IMR-90 (cell line): Measurements from ENCODE around the gene RAI1. TPM values are rescaled to one million over a fixed set of nuclear protein-coding genes. Genes with fewer than 3 reads are reported as not detected.

Experiments
- ATAC-seq: fragments of 200-7000 bp; cut with Tn5 transposase; 2 replicates; pipeline ENCODE4 v1.9.1; 2020; ENCODE audit warnings: low read depth, mild to moderate bottlenecking, moderate library complexity
- BruUV-seq: library from RNA; stranded (reverse); fragments of 400-500 nt; replicated peaks from 2 replicates; lab custom pipeline; 2021; lab: Mats Ljungman, UMichigan
- CTCF ChIA-PET: fragments of 300-600 bp; formaldehyde crosslinking; extraction: SDS; loops from one replicate; lab custom pipeline; 2021; ENCODE audit warnings: antibody characterized with exemption; lab: Yijun Ruan, JAX
- POLR2A ChIA-PET: fragments of 300-600 bp; sonication (Branson Sonifier 250); formaldehyde crosslinking; loops from one replicate; lab custom pipeline; 2022; ENCODE audit warnings: antibody characterized with exemption; ENCODE audit not compliant: unreplicated experiment; lab: Charles Lee
- DNase-seq: peaks from one replicate; pipeline ENCODE4 v3.0.0; 2013
- H2AFZ ChIP-seq: replicated peaks from 2 replicates; pipeline ENCODE3; 2013; ENCODE audit warnings: low read length, mild to moderate bottlenecking; ENCODE audit not compliant: poor library complexity
- H2AK5ac ChIP-seq: 2 replicates; pipeline ENCODE4 v1.6.1; 2013; ENCODE audit warnings: low read depth, low read length, inconsistent platforms
- H2AK9ac ChIP-seq: replicated peaks from 2 replicates; pipeline ENCODE3; 2013; ENCODE audit warnings: mild to moderate bottlenecking, low read depth, low read length, moderate library complexity; ENCODE audit not compliant: poor library complexity
- H2BK120ac ChIP-seq: 2 replicates; pipeline ENCODE4 v1.6.1; 2013; ENCODE audit warnings: low read depth, low read length, inconsistent platforms
- H2BK15ac ChIP-seq: 3 replicates; pipeline ENCODE4 v1.6.1; 2013; ENCODE audit warnings: low read depth, low read length, inconsistent platforms
- H2BK20ac ChIP-seq: 2 replicates; pipeline ENCODE4 v1.6.1; 2013; ENCODE audit warnings: low read depth, mild to moderate bottlenecking, inconsistent platforms, low read length, moderate library complexity
- H2BK5ac ChIP-seq: 2 replicates; pipeline ENCODE4 v1.6.1; 2013; ENCODE audit warnings: mild to moderate bottlenecking, low read depth, low read length, inconsistent platforms; ENCODE audit not compliant: poor library complexity, severe bottlenecking
- H3K14ac ChIP-seq: replicated peaks from 2 replicates; pipeline ENCODE4 v1.6.1; 2013; ENCODE audit warnings: low read depth, low read length, inconsistent platforms
- H3K18ac ChIP-seq: 2 replicates; pipeline ENCODE4 v1.6.1; 2013; ENCODE audit warnings: low read depth, low read length, control low read depth
- H3K23ac ChIP-seq: 2 replicates; pipeline ENCODE4 v1.6.1; 2013; ENCODE audit warnings: low read depth, low read length, inconsistent platforms
- H3K27ac ChIP-seq: 2 replicates; pipeline ENCODE4 v1.5.1; 2013; ENCODE audit warnings: mild to moderate bottlenecking, control low read depth, low read length; ENCODE audit not compliant: insufficient read depth
- H3K27me3 ChIP-seq: 2 replicates; pipeline ENCODE4 v1.6.1; 2013; ENCODE audit warnings: low read length; ENCODE audit not compliant: control insufficient read depth, insufficient read depth
- H3K36me3 ChIP-seq: 2 replicates; pipeline ENCODE4 v1.6.1; 2013; ENCODE audit warnings: low read length, mixed read lengths; ENCODE audit not compliant: control insufficient read depth, insufficient read depth
- H3K4ac ChIP-seq: 2 replicates; pipeline ENCODE4 v1.6.1; 2013; ENCODE audit warnings: low read depth, low read length, inconsistent platforms
- H3K4me1 ChIP-seq: 2 replicates; pipeline ENCODE4 v1.6.1; 2013; ENCODE audit warnings: low read length, mixed read lengths; ENCODE audit not compliant: control insufficient read depth, insufficient read depth
- H3K4me2 ChIP-seq: 2 replicates; pipeline ENCODE4 v1.6.1; 2013; ENCODE audit warnings: low read depth, mild to moderate bottlenecking, control low read depth, low read length, moderate library complexity
- H3K4me3 ChIP-seq: 2 replicates; pipeline ENCODE4 v1.5.1; 2013; ENCODE audit warnings: low read depth, mild to moderate bottlenecking, control low read depth, low read length, moderate library complexity; ENCODE audit not compliant: insufficient read depth
- H3K56ac ChIP-seq: 2 replicates; pipeline ENCODE4 v1.6.1; 2013; ENCODE audit warnings: low read length, inconsistent platforms; ENCODE audit not compliant: insufficient read depth; ENCODE audit errors: extremely low read depth
- H3K79me1 ChIP-seq, 2 experiments: 2 replicates each; pipeline ENCODE4 v1.6.1; 2013; ENCODE audit warnings: low read length in 2 of 2, inconsistent platforms in 1 of 2, low read depth in 1 of 2
- H3K9ac ChIP-seq: 2 replicates; pipeline ENCODE4 v1.6.1; 2013; ENCODE audit warnings: low read depth, low read length, control low read depth
- H3K9me1 ChIP-seq: 2 replicates; pipeline ENCODE4 v1.6.1; 2013; ENCODE audit warnings: low read length, inconsistent platforms; ENCODE audit not compliant: insufficient read depth
- H3K9me3 ChIP-seq: 2 replicates; pipeline ENCODE4 v1.6.1; 2013; ENCODE audit warnings: low read length; ENCODE audit not compliant: control insufficient read depth, insufficient read depth
- H4K20me1 ChIP-seq: 2 replicates; pipeline ENCODE4 v1.6.1; 2013; ENCODE audit warnings: low read length, inconsistent platforms; ENCODE audit not compliant: insufficient read depth
- H4K5ac ChIP-seq: 2 replicates; pipeline ENCODE4 v1.6.1; 2013; ENCODE audit warnings: mild to moderate bottlenecking, low read depth, low read length, control low read depth
- H4K8ac ChIP-seq, 2 experiments: 2 replicates each; pipeline ENCODE4 v1.6.1; 2013; ENCODE audit warnings: low read depth in 2 of 2, low read length in 2 of 2, control low read depth in 1 of 2, inconsistent platforms in 1 of 2
- H4K91ac ChIP-seq: 2 replicates; pipeline ENCODE4 v1.6.1; 2013; ENCODE audit warnings: low read depth, low read length, inconsistent platforms; ENCODE audit not compliant: insufficient read depth
- BHLHE40 ChIP-seq: fragments of 150-350 bp; IDR thresholded peaks from 2 replicates; pipeline ENCODE4 v1.6.1; 2016; ENCODE audit warnings: mild to moderate bottlenecking, low read depth, low read length
- CEBPB ChIP-seq: IDR thresholded peaks from 2 replicates; pipeline ENCODE4 v1.6.1; 2012; ENCODE audit warnings: low read depth, low read length, improper control_type of control experiment
- FOS ChIP-seq: fragments of 150-350 bp; IDR thresholded peaks from 2 replicates; pipeline ENCODE4 v1.6.1; 2016; ENCODE audit warnings: low read depth, low read length
- MXI1 ChIP-seq: IDR thresholded peaks from 2 replicates; pipeline ENCODE4 v1.6.1; 2012; ENCODE audit warnings: low read depth, mild to moderate bottlenecking, low read length, moderate library complexity, borderline replicate concordance
- POLR2A ChIP-seq: IDR thresholded peaks from 2 replicates; pipeline ENCODE4 v1.6.1; 2012; ENCODE audit warnings: mild to moderate bottlenecking, low read depth, low read length
- RCOR1 ChIP-seq: IDR thresholded peaks from 2 replicates; pipeline ENCODE4 v1.6.1; 2012; ENCODE audit warnings: mild to moderate bottlenecking, low read length, improper control_type of control experiment; ENCODE audit not compliant: insufficient replicate concordance
- RFX5 ChIP-seq: IDR thresholded peaks from 2 replicates; pipeline ENCODE4 v1.8.0; 2012; ENCODE audit warnings: low read depth, mild to moderate bottlenecking, low read length, moderate library complexity
- SMC3 ChIP-seq: fragments of 150-350 bp; IDR thresholded peaks from 2 replicates; pipeline ENCODE4 v1.6.1; 2016; ENCODE audit warnings: low read depth, mild to moderate bottlenecking, antibody characterized with exemption, low read length, moderate library complexity
- USF2 ChIP-seq: fragments of 150-350 bp; IDR thresholded peaks from 2 replicates; pipeline ENCODE4 v1.6.1; 2017; ENCODE audit warnings: mild to moderate bottlenecking, antibody characterized with exemption, low read length, low read depth
- WGBS, 2 experiments: methylation state at CpG; one replicate each; pipeline versions ENCODE4 v1.1.5 to v1.1.7; 2013; ENCODE audit warnings: missing lambda C conversion rate in 2 of 2; ENCODE audit not compliant: insufficient read length in 1 of 2; ENCODE audit errors: extremely low coverage in 2 of 2; 5-methylcytosine and 5-hydroxymethylcytosine counted together
- dilution Hi-C: fragments of 300-500 bp; cut with HindIII; formaldehyde crosslinking; loops from one replicate; pipeline ENCODE4 v1.14.3; 2018; ENCODE audit warnings: low sequenced_read_pairs; ENCODE audit not compliant: unreplicated experiment
- in situ Hi-C: fragments of 300-500 bp; cut with MboI; formaldehyde crosslinking; loops from 3 replicates; pipeline ENCODE4 v1.14.3; 2019; ENCODE audit warnings: low sequenced_read_pairs, inconsistent platforms, mixed read lengths
- intact Hi-C: fragments of 100-400 bp; cut with micrococcal nuclease; formaldehyde crosslinking; loops from 2 replicates; pipeline ENCODE4 v1.10.0; 2022
- polyA plus RNA-seq, 3 experiments: library from polyadenylated mRNA; depleted of rRNA; stranded (reverse); fragments of >200 nt; gene quantifications; 2 replicates each; pipeline ENCODE4 v1.2.3, GENCODE V29; 2012; ENCODE audit warnings: low replicate concordance in 1 of 3
- total RNA-seq: library from RNA; depleted of rRNA; stranded (reverse); fragments of >200 nt; gene quantifications from 2 replicates; pipeline ENCODE4 v1.2.3, GENCODE V29; 2012

RAI1 gene
- total and polyA plus RNA-seq, 2 of the 4 experiments (the other 2 are of a cell fraction): 1.8 to 10.5 TPM

GRCh38 chr17:17681744-17682292 is 560 bp downstream of the RAI1 start:
- peaks cover 22% of the 10 kb centered on the region for H3K4me1 ChIP-seq
- peak overlapping the region; percentile 81 for H3K27ac ChIP-seq
- in situ Hi-C loops (loop anchor here (10.0 kb wide), 1 partner anchor 353 kb away; the partner anchor contains the start of genes ATPAF2 and GID4), intact Hi-C loops (loop anchor here (1.0 to 10.0 kb wide), 6 partner anchors 40 to 350 kb away; no protein-coding TSS in a partner anchor), dilution Hi-C loops (no loop called here)
- no peak overlapping the region for H2BK15ac ChIP-seq
- H2BK5ac ChIP-seq: peak overlapping the region; percentile 77
- peaks cover 0 to 32% of the 10 kb centered on the region in 2 experiments; a peak in 2 of 4 replicates for H3K79me1 ChIP-seq
- H3K14ac ChIP-seq: peak overlapping the region; percentile 86; the same call in 1 of the 2 replicates
- peak overlapping the region; percentile 89; the same call in 1 of the 2 replicates for H3K23ac ChIP-seq
- H4K8ac ChIP-seq: peak overlapping the region; percentile 56 to 57; a peak in 2 of 4 replicates
- H2BK120ac ChIP-seq: peak overlapping the region; percentile 52
- peak overlapping the region; percentile 62; the same call in 1 of the 2 replicates for H3K18ac ChIP-seq
- peak overlapping the region; percentile 86 for H3K4ac ChIP-seq
- H3K27me3 ChIP-seq: no peaks in the 10 kb centered on the region
- ChIA-PET CTCF (interaction anchor here (0.7 to 1.2 kb wide), 5 partner anchors 9 to 259 kb away, joined by 3 to 4 read pairs (median 3); partner anchors contain the start of gene SREBF1), POLR2A (interaction anchor here (1.0 kb wide), 1 partner anchor 91 kb away, joined by 4 read pairs; no protein-coding TSS in a partner anchor)
- ATAC-seq (peak; percentile 20), DNase-seq (no peak)
- H3K9me1 ChIP-seq: peaks cover 12% of the 10 kb centered on the region
- peak overlapping the region; percentile 62 for H3K4me2 ChIP-seq
- 0% methylated on average over 28 of the region's 68 CpGs; no CpG with 5 or more reads in 1 of the 2 experiments for WGBS, 2 experiments
- peak overlapping the region; percentile 44; the same call in 1 of the 2 replicates for H4K5ac ChIP-seq
- H3K56ac ChIP-seq: peak overlapping the region; percentile 86; the same call in 1 of the 2 replicates
- peak overlapping the region; percentile 99 for H2AK9ac ChIP-seq
- peaks cover 46% of the 10 kb centered on the region for H4K20me1 ChIP-seq
- no peaks in the 10 kb centered on the region for H3K9me3 ChIP-seq
- H3K36me3 ChIP-seq: no peaks in the 10 kb centered on the region
- peak overlapping the region; percentile 86 for H4K91ac ChIP-seq
- H2BK20ac ChIP-seq: no peak overlapping the region
- peak overlapping the region; percentile 92 for H2AFZ ChIP-seq
- peak overlapping the region; percentile 94 for H3K9ac ChIP-seq
- peak overlapping the region; percentile 83 for H2AK5ac ChIP-seq
- no peak for TF ChIP-seq POLR2A
- TF ChIP-seq RFX5: no peak
- no peak for TF ChIP-seq MXI1
- TF ChIP-seq FOS: no peak
- no peak for TF ChIP-seq RCOR1
- no peak for TF ChIP-seq BHLHE40
- TF ChIP-seq CEBPB: no peak
- TF ChIP-seq SMC3: no peak
- no peak for TF ChIP-seq USF2
- no TSS peak for BruUV-seq
- peak overlapping the region; percentile 70 for H3K4me3 ChIP-seq
